SK-N-SH (cell line): ENCODE results near the gene MAK. TPM values are rescaled to one million over a fixed set of nuclear protein-coding genes. Genes with fewer than 3 reads are reported as not detected.
"Not testable (repeated sequence)": the region's sequence is repeated elsewhere in the genome, so short reads cannot be mapped to it uniquely, and the experiment has no call there.

Source experiments
- CTCF ChIA-PET: fragments of 300-600, 350-600 bp; formaldehyde crosslinking; extraction: SDS; loops from one replicate; lab custom pipeline; 2021; lab: Yijun Ruan, JAX
- POLR2A ChIA-PET: fragments of 350-600 bp; sonication (Branson Sonifier 250); formaldehyde crosslinking; extraction: SDS; loops from one replicate; lab custom pipeline; 2020; ENCODE audit warnings: antibody characterized with exemption, inconsistent platforms; lab: Yijun Ruan, JAX
- DNase-seq: peaks from one replicate; pipeline ENCODE4 v3.0.0; 2012
- H2AFZ ChIP-seq: fragments of 200-600 bp; sonication (generic); 2 replicates; pipeline ENCODE4 v1.8.1; 2016; ENCODE audit warnings: antibody characterized with exemption, mild to moderate bottlenecking, low read depth
- H3F3A ChIP-seq: fragments of 200-600 bp; sonication (generic); replicated peaks from 2 replicates; pipeline ENCODE3; 2016; ENCODE audit warnings: antibody characterized with exemption, mild to moderate bottlenecking; ENCODE audit not compliant: insufficient read depth
- H3K27ac ChIP-seq, 2 experiments: fragments of 200-500 bp in 1 of 2; fragments of 200-600 bp in 1 of 2; sonication (Bioruptor generic) in 1 of 2; sonication (generic), shearing (Covaris generic) in 1 of 2; 2 replicates each; pipeline versions ENCODE4 v1.5.1 to v1.6.1; 2014 to 2016; ENCODE audit warnings: low read depth in 2 of 2, inconsistent platforms in 1 of 2, low read length in 1 of 2, mild to moderate bottlenecking in 1 of 2, mixed read lengths in 1 of 2
- H3K27me3 ChIP-seq: fragments of 200-600 bp; sonication (generic), shearing (Covaris generic); 2 replicates; pipeline ENCODE4 v1.6.1; 2016; ENCODE audit warnings: mixed run types; ENCODE audit not compliant: insufficient read depth
- H3K36me3 ChIP-seq, 2 experiments: fragments of 200-500 bp in 1 of 2; fragments of 200-600 bp in 1 of 2; sonication (Bioruptor generic) in 1 of 2; sonication (generic) in 1 of 2; replicated peaks in 1 of 2; 2 replicates each; pipeline versions ENCODE3 to v1.5.1; 2014 to 2016; ENCODE audit warnings: low read length in 1 of 2, mild to moderate bottlenecking in 1 of 2; ENCODE audit not compliant: insufficient read depth in 2 of 2, control insufficient read depth in 1 of 2
- H3K4me1 ChIP-seq, 2 experiments: fragments of 200-500 bp in 1 of 2; fragments of 200-600 bp in 1 of 2; sonication (Bioruptor generic) in 1 of 2; sonication (generic), shearing (Covaris generic) in 1 of 2; 2 replicates each; pipeline versions ENCODE4 v1.5.1 to v1.6.1; 2014 to 2016; ENCODE audit warnings: low read depth in 1 of 2, low read length in 1 of 2, mixed run types in 1 of 2; ENCODE audit not compliant: insufficient read depth in 2 of 2, control insufficient read depth in 1 of 2
- H3K4me2 ChIP-seq: fragments of 200-600 bp; sonication (generic), shearing (Covaris generic); 2 replicates; pipeline ENCODE4 v1.6.1; 2017; ENCODE audit warnings: mixed run types
- H3K4me3 ChIP-seq, 2 experiments: fragments of 200-500 bp in 1 of 2; fragments of 200-600 bp in 1 of 2; sonication (Bioruptor generic) in 1 of 2; sonication (generic), shearing (Covaris generic) in 1 of 2; 2 replicates each; pipeline versions ENCODE4 v1.5.1 to v1.8.1; 2014 to 2016; ENCODE audit warnings: low read depth in 2 of 2, inconsistent platforms in 1 of 2, low read length in 1 of 2, mild to moderate bottlenecking in 1 of 2, mixed read lengths in 1 of 2, moderate library complexity in 1 of 2
- H3K79me2 ChIP-seq: fragments of 200-600 bp; sonication (generic); 2 replicates; pipeline ENCODE4 v1.8.1; 2017; ENCODE audit warnings: mild to moderate bottlenecking; ENCODE audit not compliant: insufficient read depth
- H3K9ac ChIP-seq: fragments of 200-600 bp; sonication (generic); 2 replicates; pipeline ENCODE4 v1.6.1; 2017; ENCODE audit warnings: mixed run types
- H3K9me2 ChIP-seq: fragments of 200-600 bp; sonication (generic); 2 replicates; pipeline ENCODE4 v1.6.1; 2017; ENCODE audit warnings: mixed run types
- H3K9me3 ChIP-seq: fragments of 200-600 bp; sonication (generic); 2 replicates; pipeline ENCODE4 v1.6.1; 2017; ENCODE audit warnings: mixed run types, mild to moderate bottlenecking, moderate library complexity
- H4K20me1 ChIP-seq: fragments of 200-600 bp; sonication (generic); 2 replicates; pipeline ENCODE4 v1.6.1; 2017; ENCODE audit warnings: mild to moderate bottlenecking, mixed run types; ENCODE audit not compliant: insufficient read depth
- EZH2phosphoT487 ChIP-seq: fragments of 200-600 bp; sonication (generic); IDR thresholded peaks from 2 replicates; pipeline ENCODE4 v1.6.1; 2017; ENCODE audit warnings: low read depth, mixed run types, mild to moderate bottlenecking, antibody characterized with exemption, moderate library complexity, borderline replicate concordance
- FOSL2 ChIP-seq: IDR thresholded peaks from 2 replicates; pipeline ENCODE4 v1.4.0; 2012; ENCODE audit warnings: low read depth, mild to moderate bottlenecking, moderate library complexity, borderline replicate concordance
- FOXJ3 ChIP-seq: sonication (generic); formaldehyde crosslinking; IDR thresholded peaks from 2 replicates; pipeline ENCODE4 v1.5.1; 2020; ENCODE audit warnings: mild to moderate bottlenecking, missing genetic modification reagents
- GABPA ChIP-seq: IDR thresholded peaks from 2 replicates; pipeline ENCODE4 v1.4.0; 2012; ENCODE audit warnings: low read depth, mild to moderate bottlenecking
- GATA2 ChIP-seq: sonication (generic); formaldehyde crosslinking; IDR thresholded peaks from 2 replicates; pipeline ENCODE4 v1.5.0; 2020; ENCODE audit warnings: mild to moderate bottlenecking, missing genetic modification reagents
- MEF2A ChIP-seq: IDR thresholded peaks from 2 replicates; pipeline ENCODE4 v1.4.0; 2012; ENCODE audit warnings: low read depth, borderline replicate concordance
- MXI1 ChIP-seq: IDR thresholded peaks from 2 replicates; pipeline ENCODE4 v1.6.1; 2012; ENCODE audit warnings: mild to moderate bottlenecking, low read depth, low read length, improper control_type of control experiment
- NFIC ChIP-seq: IDR thresholded peaks from 2 replicates; pipeline ENCODE4 v1.4.0; 2012; ENCODE audit warnings: borderline replicate concordance
- PBX3 ChIP-seq: IDR thresholded peaks from 2 replicates; pipeline ENCODE4; 2012
- REST ChIP-seq: IDR thresholded peaks from 2 replicates; pipeline ENCODE4 v1.6.1; 2012; ENCODE audit warnings: mild to moderate bottlenecking, low read depth, low read length, moderate library complexity
- RFX5 ChIP-seq: IDR thresholded peaks from 2 replicates; pipeline ENCODE4 v1.6.1; 2012; ENCODE audit warnings: mild to moderate bottlenecking, improper control_type of control experiment, low read length
- SIN3A ChIP-seq: IDR thresholded peaks from 2 replicates; pipeline ENCODE4 v1.6.1; 2012; ENCODE audit warnings: low read depth, mild to moderate bottlenecking, low read length, moderate library complexity, borderline replicate concordance
- SMC3 ChIP-seq: IDR thresholded peaks from 2 replicates; pipeline ENCODE4 v1.6.1; 2012; ENCODE audit warnings: low read depth, low read length, improper control_type of control experiment
- USF2 ChIP-seq: fragments of 150-350 bp; IDR thresholded peaks from 2 replicates; pipeline ENCODE4 v1.6.1; 2017; ENCODE audit warnings: antibody characterized with exemption, low read length, low read depth, borderline replicate concordance
- WGBS: methylation state at CpG from one replicate; pipeline ENCODE4 v1.1.6; 2017; ENCODE audit warnings: low lambda C conversion rate; 5-methylcytosine and 5-hydroxymethylcytosine counted together
- polyA plus RNA-seq, 3 experiments: library from polyadenylated mRNA; depleted of rRNA; stranded (reverse); fragments of >200 nt; gene quantifications; 2 replicates each; pipeline ENCODE4 v1.2.3, GENCODE V29; 2012

Gene MAK
- polyA plus RNA-seq, 1 of the 3 experiments (the other 2 are of a cell fraction): 0.02 TPM

DNA sequence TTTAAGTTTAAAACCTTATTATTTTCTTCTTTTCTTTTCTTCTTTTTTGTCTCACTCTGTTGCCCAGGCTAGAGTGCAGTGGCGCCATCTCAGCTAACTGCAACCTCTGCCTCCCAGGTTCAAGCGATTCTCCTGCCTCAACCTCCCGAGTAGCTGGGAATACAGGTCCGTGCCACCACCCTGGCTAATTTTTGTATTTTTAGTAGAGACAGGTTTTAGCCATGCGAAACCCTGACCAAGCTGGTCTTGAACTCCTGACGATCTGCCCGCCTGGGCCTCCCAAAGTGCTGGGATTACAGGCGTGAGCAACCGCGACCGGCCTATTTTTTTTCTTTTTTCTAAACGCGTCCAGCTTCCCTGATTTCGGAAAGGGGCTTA lies 43.9 kb upstream of the MAK start:
- POLR2A ChIA-PET, DNase-seq, H3K9me3 ChIP-seq, H3F3A ChIP-seq, H3K4me2 ChIP-seq, H3K27ac ChIP-seq, H3K36me3 ChIP-seq, H3K79me2 ChIP-seq, H2AFZ ChIP-seq, H4K20me1 ChIP-seq, CTCF ChIA-PET, H3K9me2 ChIP-seq, H3K4me1 ChIP-seq, H3K27me3 ChIP-seq, H3K4me3 ChIP-seq, H3K9ac ChIP-seq: not testable (repeated sequence)
- 81% methylated on average over 14 of the region's 14 CpGs for WGBS

- no peaks in the 10 kb centered on the region for H3K36me3 ChIP-seq
- H3F3A ChIP-seq: no peaks in the 10 kb centered on the region
- WGBS: 59% methylated on average over 2 of the region's 2 CpGs
- no peak overlapping the region for H3K4me3 ChIP-seq
- H3K27ac ChIP-seq: no peak overlapping the region
- no peaks in the 10 kb centered on the region; the same call in 1 of the 2 replicates for H3K27me3 ChIP-seq
- ChIA-PET CTCF (no interaction called here), POLR2A (no interaction called here)
- no peaks in the 10 kb centered on the region for H3K79me2 ChIP-seq
- no peak overlapping the region for H3K9ac ChIP-seq
- no peak overlapping the region for H3K4me2 ChIP-seq
- no peaks in the 10 kb centered on the region for H3K4me1 ChIP-seq
- no peaks in the 10 kb centered on the region for H4K20me1 ChIP-seq
- no peak overlapping the region for H2AFZ ChIP-seq
- H3K9me2 ChIP-seq: no peaks in the 10 kb centered on the region
- TF ChIP-seq EZH2phosphoT487: no peak
- no peak for TF ChIP-seq NFIC
- TF ChIP-seq PBX3: no peak
- TF ChIP-seq GABPA: no peak
- no peak for TF ChIP-seq USF2
- TF ChIP-seq GATA2: no peak
- TF ChIP-seq, all 33 proteins: peak for 0
- no peak for DNase-seq
- H3K9me3 ChIP-seq: no peaks in the 10 kb centered on the region
Measured at GRCh38 chr6:10880366-10880765, 42.0 kb upstream of the MAK start.

DNA sequence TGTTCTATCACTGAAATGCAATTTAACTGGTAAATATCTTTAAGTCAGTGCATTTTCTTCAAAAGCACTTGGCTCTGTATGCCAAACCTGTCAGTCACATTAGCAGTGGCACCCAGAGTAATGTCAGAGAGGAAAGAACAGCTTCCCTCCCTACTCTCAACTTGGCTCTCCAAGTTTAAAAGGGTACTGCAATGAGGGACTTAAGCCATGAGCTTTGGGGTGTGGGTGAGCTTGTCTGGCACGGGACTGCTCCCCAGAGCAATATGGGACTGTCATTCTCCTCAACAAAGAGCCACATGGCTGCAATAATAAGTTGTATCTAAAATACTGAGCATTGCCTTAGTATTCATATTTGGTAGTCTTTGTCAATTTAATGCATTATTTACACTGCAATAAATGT lies 39.5 kb upstream of the MAK start:
- no peak for DNase-seq
- no peaks in the 10 kb centered on the region for H3K27me3 ChIP-seq
- 50% methylated on average over 1 of the region's 1 CpG for WGBS
- no peak overlapping the region for H3K9ac ChIP-seq
- H2AFZ ChIP-seq: no peak overlapping the region
- no peaks in the 10 kb centered on the region for H3K4me1 ChIP-seq
- TF ChIP-seq GATA2 (no peak), MEF2A (no peak), FOXJ3 (no peak), REST (no peak), GABPA (no peak), FOSL2 (no peak), SIN3A (no peak), MXI1 (no peak), PBX3 (no peak), RFX5 (no peak), SMC3 (no peak)
- no peaks in the 10 kb centered on the region for H3K79me2 ChIP-seq
- no peaks in the 10 kb centered on the region for H3K36me3 ChIP-seq
- no peak overlapping the region for H3K27ac ChIP-seq
- H3K4me3 ChIP-seq: no peak overlapping the region
- ChIA-PET CTCF (no interaction called here), POLR2A (interaction anchor here (1.3 kb wide), 1 partner anchor 9 kb away, joined by 3 read pairs; the partner anchor contains the start of gene SYCP2L)
- H3K4me2 ChIP-seq: no peak overlapping the region
- no peaks in the 10 kb centered on the region for H3F3A ChIP-seq
- H3K9me2 ChIP-seq: no peaks in the 10 kb centered on the region
- H3K9me3 ChIP-seq: no peaks in the 10 kb centered on the region
- H4K20me1 ChIP-seq: no peaks in the 10 kb centered on the region
